HepG2 (cell line): ENCODE results near the gene TCAIM. TPM values are rescaled to one million over a fixed set of nuclear protein-coding genes. Genes with fewer than 3 reads are reported as not detected.

Experiments
- ASH2L ChIP-seq: fragments of 300-600, 200-600 bp; sonication (generic); IDR thresholded peaks from 2 replicates; pipeline ENCODE4 v1.7.0; 2017; ENCODE audit warnings: low read depth, mild to moderate bottlenecking, moderate library complexity, mixed read lengths, low read length; ENCODE audit not compliant: insufficient read length
- DNMT1 ChIP-seq: sonication (generic); formaldehyde crosslinking; IDR thresholded peaks from 2 replicates; pipeline ENCODE4 v1.5.1; 2020; ENCODE audit warnings: mild to moderate bottlenecking, missing genetic modification reagents
- ELF4 ChIP-seq: sonication (generic); formaldehyde crosslinking; IDR thresholded peaks from 2 replicates; pipeline ENCODE4 v1.5.0; 2020; ENCODE audit warnings: missing genetic modification reagents, mild to moderate bottlenecking, moderate library complexity, borderline replicate concordance
- ETV6 ChIP-seq: sonication (generic); formaldehyde crosslinking; conservative IDR thresholded peaks from 2 replicates; pipeline ENCODE4 v1.4.0; 2020; ENCODE audit warnings: missing genetic modification reagents
- FOXJ3 ChIP-seq: sonication (generic); formaldehyde crosslinking; IDR thresholded peaks from 2 replicates; pipeline ENCODE4 v1.4.0; 2020; ENCODE audit warnings: missing genetic modification reagents, mild to moderate bottlenecking, borderline replicate concordance
- KDM5A ChIP-seq: fragments of 200-600 bp; sonication (generic); IDR thresholded peaks from 2 replicates; pipeline ENCODE4 v1.7.0; 2018; ENCODE audit warnings: antibody characterized with exemption, mild to moderate bottlenecking, low read length, borderline replicate concordance
- LBX2 ChIP-seq: sonication (generic); formaldehyde crosslinking; IDR thresholded peaks from 2 replicates; pipeline ENCODE4 v1.5.0; 2020; ENCODE audit warnings: missing genetic modification reagents, mild to moderate bottlenecking, borderline replicate concordance
- MEIS1 ChIP-seq: sonication (generic); formaldehyde crosslinking; IDR thresholded peaks from 2 replicates; pipeline ENCODE4 v1.9.0; 2021; ENCODE audit warnings: mild to moderate bottlenecking, missing genetic modification reagents, moderate library complexity, borderline replicate concordance
- MYNN ChIP-seq: sonication (generic); formaldehyde crosslinking; IDR thresholded peaks from 2 replicates; pipeline ENCODE4 v1.4.0; 2020; ENCODE audit warnings: mild to moderate bottlenecking, low read depth, missing genetic modification reagents
- SETDB1 ChIP-seq: sonication (generic); formaldehyde crosslinking; IDR thresholded peaks from 2 replicates; pipeline ENCODE4 v1.5.1; 2020; ENCODE audit warnings: missing genetic modification reagents, mild to moderate bottlenecking, borderline replicate concordance
- SRY ChIP-seq: sonication (generic); formaldehyde crosslinking; IDR thresholded peaks from 2 replicates; pipeline ENCODE4 v1.8.0; 2022; ENCODE audit warnings: mild to moderate bottlenecking, missing genetic modification reagents
- STAG1 ChIP-seq: sonication (generic); formaldehyde crosslinking; IDR thresholded peaks from 2 replicates; pipeline ENCODE4 v1.4.0; 2020; ENCODE audit warnings: missing genetic modification reagents
- TMF1 ChIP-seq: sonication (generic); formaldehyde crosslinking; IDR thresholded peaks from 2 replicates; pipeline ENCODE4 v1.8.1; 2022; ENCODE audit warnings: low read depth, missing genetic modification reagents
- TOE1 ChIP-seq: sonication (generic); formaldehyde crosslinking; IDR thresholded peaks from 2 replicates; pipeline ENCODE4 v1.4.0; 2020; ENCODE audit warnings: mild to moderate bottlenecking, missing genetic modification reagents
- ZFP62 ChIP-seq: sonication (generic); formaldehyde crosslinking; IDR thresholded peaks from 2 replicates; pipeline ENCODE4 v1.4.0; 2020; ENCODE audit warnings: missing genetic modification reagents
- ZNF138 ChIP-seq: sonication (generic); formaldehyde crosslinking; IDR thresholded peaks from 2 replicates; pipeline ENCODE4 v1.5.0; 2020; ENCODE audit warnings: mild to moderate bottlenecking, low read depth, missing genetic modification reagents
- ZNF17 ChIP-seq: sonication (generic); formaldehyde crosslinking; IDR thresholded peaks from 2 replicates; pipeline ENCODE4 v1.5.0; 2020; ENCODE audit warnings: mild to moderate bottlenecking, missing genetic modification reagents
- ZNF276 ChIP-seq: sonication (generic); formaldehyde crosslinking; IDR thresholded peaks from 2 replicates; pipeline ENCODE4 v1.4.0; 2020; ENCODE audit warnings: mild to moderate bottlenecking, low read depth, missing genetic modification reagents
- ZNF646 ChIP-seq: sonication (generic); formaldehyde crosslinking; IDR thresholded peaks from 2 replicates; pipeline ENCODE4 v1.9.0; 2021; ENCODE audit warnings: mild to moderate bottlenecking, missing genetic modification reagents
- ZNF777 ChIP-seq: sonication (generic); formaldehyde crosslinking; IDR thresholded peaks from 2 replicates; pipeline ENCODE4 v1.4.0; 2020; ENCODE audit warnings: missing genetic modification reagents
- ZNF790 ChIP-seq: sonication (generic); formaldehyde crosslinking; IDR thresholded peaks from 2 replicates; pipeline ENCODE4 v1.8.0; 2022; ENCODE audit warnings: missing genetic modification reagents, mild to moderate bottlenecking, borderline replicate concordance
- ZNF83 ChIP-seq: sonication (generic); formaldehyde crosslinking; IDR thresholded peaks from 2 replicates; pipeline ENCODE4 v1.4.0; 2020; ENCODE audit warnings: missing genetic modification reagents, mild to moderate bottlenecking, borderline replicate concordance
- ZNF839 ChIP-seq: sonication (generic); formaldehyde crosslinking; IDR thresholded peaks from 2 replicates; pipeline ENCODE4 v1.4.0; 2020; ENCODE audit warnings: missing genetic modification reagents, mild to moderate bottlenecking, borderline replicate concordance
- polyA plus RNA-seq, 8 experiments: library from polyadenylated mRNA; depleted of rRNA in 3 of 8; stranded (reverse) in 7 of 8; unstranded in 1 of 8; fragments of >200 nt; fragmentation: Illumina TruSeq in 4 of 8; extraction: Trizol in 4 of 8; gene quantifications; 2 replicates each; pipeline versions ENCODE4 v1.2.1 to v1.2.3, GENCODE V29; 2011 to 2016; ENCODE audit warnings: low read depth in 4 of 8, missing spikeins in 1 of 8, mixed read lengths in 1 of 8; ENCODE audit not compliant: insufficient read depth in 1 of 8
- total RNA-seq, 5 experiments: library from RNA; depleted of rRNA; stranded (reverse); fragments of >200 nt; fragmentation: Illumina TruSeq; extraction: Trizol; gene quantifications; 2 replicates each; pipeline ENCODE4 v1.2.3, GENCODE V29; 2016; ENCODE audit warnings: low read depth in 1 of 5

Gene TCAIM
- total and polyA plus RNA-seq, 2 of the 13 experiments (the other 11 are each of a cell fraction or from before 2014, with no cell fraction given), result 16.9 to 22.6 TPM

- no peak for TF ChIP-seq ELF4 (CRISPR knock-in tag)
- no peak for TF ChIP-seq ZNF138 (CRISPR knock-in tag)
- TF ChIP-seq STAG1, result peak; percentile 12
- TF ChIP-seq FOXJ3 (CRISPR knock-in tag), result peak; percentile 81; the same call in 1 of the 2 replicates
- no peak for TF ChIP-seq ETV6
- no peak for TF ChIP-seq KDM5A
- no peak for TF ChIP-seq TOE1 (CRISPR knock-in tag)
- TF ChIP-seq SETDB1 (CRISPR knock-in tag), result no peak
- peak; percentile 90 for TF ChIP-seq ASH2L
- peak; percentile 19 for TF ChIP-seq MEIS1 (CRISPR knock-in tag)
- TF ChIP-seq MYNN (CRISPR knock-in tag), result no peak
- TF ChIP-seq ZNF276 (CRISPR knock-in tag), result no peak
- no peak for TF ChIP-seq ZNF83 (CRISPR knock-in tag)
- no peak for TF ChIP-seq ZFP62 (CRISPR knock-in tag)
- TF ChIP-seq LBX2 (CRISPR knock-in tag), result no peak
- no peak for TF ChIP-seq ZNF646 (CRISPR knock-in tag)
- TF ChIP-seq SRY, result no peak
- no peak for TF ChIP-seq ZNF777 (CRISPR knock-in tag)
- no peak for TF ChIP-seq ZNF839 (CRISPR knock-in tag)
- no peak for TF ChIP-seq ZNF17
- TF ChIP-seq ZNF790 (CRISPR knock-in tag), result no peak
- TF ChIP-seq TMF1 (CRISPR knock-in tag), result no peak
- TF ChIP-seq DNMT1 (CRISPR knock-in tag), result no peak
These were observed 20.7 kb downstream of the TCAIM start (continued) for GRCh38 chr3:44359146-44359751.
